H1 (cell line): ENCODE data around the gene CALHM3. TPM values are rescaled to one million over a fixed set of nuclear protein-coding genes. Genes with fewer than 3 reads are reported as not detected.

ENCODE experiments used
- E2F6 ChIP-seq: IDR thresholded peaks from 2 replicates; pipeline ENCODE4 v1.6.1; 2012; ENCODE audit warnings: inconsistent platforms
- RAD21 ChIP-seq, 2 experiments: IDR thresholded peaks in 1 of 2; conservative IDR thresholded peaks in 1 of 2; 2 replicates each; pipeline ENCODE4 v1.6.1; 2011; ENCODE audit warnings: low read depth in 2 of 2, low read length in 2 of 2, improper control_type of control experiment in 1 of 2, inconsistent platforms in 1 of 2, mild to moderate bottlenecking in 1 of 2, moderate library complexity in 1 of 2
- polyA plus RNA-seq, 7 experiments: library from polyadenylated mRNA; depleted of rRNA in 3 of 7; stranded (reverse) in 5 of 7; unstranded in 2 of 7; fragments of >200 nt in 5 of 7; fragments of 200-250 nt in 2 of 7; gene quantifications; 1 replicate in 5 of 7; 2 replicates in 1 of 7; 4 replicates in 1 of 7; pipeline versions ENCODE4 v1.2.1 to v1.2.3, GENCODE V29; 2011 to 2013; ENCODE audit warnings: missing spikeins in 2 of 7, mixed read lengths in 2 of 7
- total RNA-seq: library from RNA; stranded (reverse); fragmentation: NEBNext Ultra II Directional; extraction: Animal tissue kit (Norgen Biotek cat#: 25700); gene quantifications from 2 replicates; pipeline ENCODE4 v1.2.1, GENCODE V29; 2021

The CALHM3 gene
- total and polyA plus RNA-seq, 2 of the 8 experiments (the other 6 are each of a cell fraction or from before 2014, with no cell fraction given): 0.17 to 0.60 TPM

GRCh38 chr10:103441206-103441605 is 37.8 kb downstream of the CALHM3 start (continued):
- TF ChIP-seq E2F6: no peak
- no peak for TF ChIP-seq RAD21 (IDR thresholded peaks at IDR 0.05 in 1 of 2, conservative IDR thresholded peaks at IDR 0.05 in 1 of 2; ENCODE audit: low read depth in 2 of 2, low read length in 2 of 2)
